Smooth muscle cell (in vitro differentiated cells): ENCODE data around the gene DOCK2. TPM values are rescaled to one million over a fixed set of nuclear protein-coding genes. Genes with fewer than 3 reads are reported as not detected.

Experiments used
- DNase-seq: peaks from one replicate; lab custom pipeline; 2025; ENCODE audit not compliant: unreplicated experiment; lab: John Stamatoyannopoulos, UW
- H2AFZ ChIP-seq: fragments of 200-600 bp; sonication (generic); 2 replicates; pipeline ENCODE4 v1.6.0; 2016; ENCODE audit warnings: antibody characterized with exemption, low read depth, mild to moderate bottlenecking
- H3F3A ChIP-seq: fragments of 200-600 bp; sonication (generic); 2 replicates; pipeline ENCODE4 v1.6.0; 2017; ENCODE audit warnings: antibody characterized with exemption, low read depth
- H3K27ac ChIP-seq: fragments of 200-600 bp; sonication (generic); 2 replicates; pipeline ENCODE4 v1.5.1; 2016; ENCODE audit warnings: low read depth, mild to moderate bottlenecking
- H3K27me3 ChIP-seq: fragments of 200-600 bp; sonication (generic); 2 replicates; pipeline ENCODE4 v1.6.1; 2016; ENCODE audit warnings: low read depth, mild to moderate bottlenecking
- H3K36me3 ChIP-seq: fragments of 200-600 bp; sonication (generic); 2 replicates; pipeline ENCODE4 v1.5.1; 2016; ENCODE audit warnings: low read depth
- H3K4me1 ChIP-seq: fragments of 200-600 bp; sonication (generic); 2 replicates; pipeline ENCODE4 v1.5.1; 2016; ENCODE audit warnings: low read depth
- H3K4me2 ChIP-seq: fragments of 200-600 bp; sonication (generic); 2 replicates; pipeline ENCODE4 v1.6.0; 2016; ENCODE audit warnings: mild to moderate bottlenecking
- H3K4me3 ChIP-seq: fragments of 200-600 bp; sonication (generic); 2 replicates; pipeline ENCODE4 v1.5.1; 2016; ENCODE audit warnings: mild to moderate bottlenecking
- H3K79me2 ChIP-seq: fragments of 200-600 bp; sonication (generic); 2 replicates; pipeline ENCODE4 v1.6.0; 2016; ENCODE audit warnings: low read depth, mild to moderate bottlenecking
- H3K9ac ChIP-seq: fragments of 200-600 bp; sonication (generic); 2 replicates; pipeline ENCODE4 v1.6.0; 2016; ENCODE audit warnings: low read depth
- H3K9me3 ChIP-seq: fragments of 200-600 bp; sonication (generic); replicated peaks from 2 replicates; pipeline ENCODE4 v1.5.1; 2016; ENCODE audit warnings: low read depth
- H4K20me1 ChIP-seq: fragments of 200-600 bp; sonication (generic); 2 replicates; pipeline ENCODE4 v1.6.0; 2016; ENCODE audit warnings: low read depth
- WGBS: methylation state at CpG from one replicate; pipeline ENCODE4 v1.1.7; 2016; ENCODE audit warnings: low lambda C conversion rate; 5-methylcytosine and 5-hydroxymethylcytosine counted together
- polyA plus RNA-seq: library from polyadenylated mRNA; unstranded; fragments of >200 nt; fragmentation: Nextera tagmentation; extraction: Ambion mirVana; gene quantifications from 2 replicates; pipeline ENCODE4 v1.2.1, GENCODE V29; 2016
- total RNA-seq: library from RNA; depleted of rRNA; stranded (reverse); fragments of >200 nt; gene quantifications from 2 replicates; pipeline ENCODE4 v1.2.3, GENCODE V29; 2014
- TF ChIP-seq, protein P1 (sequence below): fragments of 200-600 bp; sonication (generic); IDR thresholded peaks from 2 replicates; pipeline ENCODE4 v1.5.1; 2017; ENCODE audit warnings: borderline replicate concordance, mild to moderate bottlenecking, antibody characterized with exemption; ENCODE audit not compliant: insufficient read depth, poor library complexity, severe bottlenecking

Gene DOCK2
- total and polyA plus RNA-seq, 2 experiments from 2014 or later = 0.73 to 3.0 TPM

DNA sequence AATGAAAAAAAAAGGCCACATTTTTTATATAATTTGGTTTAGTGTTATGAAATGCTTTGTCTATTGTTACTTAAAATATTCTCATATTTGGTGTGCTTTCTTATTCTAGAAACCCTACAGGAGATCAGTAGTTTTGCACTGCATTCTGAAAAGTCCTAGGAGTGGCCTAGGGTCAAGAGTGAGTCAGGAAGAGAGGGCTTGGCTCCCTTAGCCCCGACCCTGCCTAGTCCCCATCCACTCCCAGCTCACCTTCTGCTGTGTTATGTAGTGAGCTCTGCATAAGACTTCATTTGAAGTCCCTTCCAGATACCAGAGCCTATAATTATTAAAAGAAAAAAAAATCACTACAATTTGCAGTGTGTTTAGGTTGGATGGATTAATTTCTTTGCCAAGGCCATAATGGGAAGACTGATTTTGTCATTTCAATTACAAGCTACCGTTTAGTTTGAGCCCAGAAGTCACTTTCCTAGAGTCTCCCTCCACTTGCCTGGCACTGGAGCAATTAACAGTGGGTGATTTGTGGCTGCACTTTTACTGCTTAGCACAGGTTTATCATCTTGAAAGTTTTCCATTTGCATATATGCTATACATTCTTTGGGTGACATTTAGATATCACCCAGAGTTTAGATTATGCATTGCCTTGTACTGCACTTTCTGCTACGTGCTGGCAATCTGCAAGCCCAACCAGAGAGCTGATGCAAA is 199.9 kb downstream of the DOCK2 start:
- H3K27ac ChIP-seq = no peak overlapping the region
- H3K27me3 ChIP-seq = no peaks in the 10 kb centered on the region
- H3K36me3 ChIP-seq = no peaks in the 10 kb centered on the region
- H2AFZ ChIP-seq = no peak overlapping the region
- H3K9ac ChIP-seq = no peak overlapping the region
- H3K4me2 ChIP-seq = no peak overlapping the region
- WGBS = 77% methylated on average over 3 of the region's 3 CpGs
- no peak for DNase-seq
- no peaks in the 10 kb centered on the region for H3K9me3 ChIP-seq
- TF ChIP-seq, protein P1, sequence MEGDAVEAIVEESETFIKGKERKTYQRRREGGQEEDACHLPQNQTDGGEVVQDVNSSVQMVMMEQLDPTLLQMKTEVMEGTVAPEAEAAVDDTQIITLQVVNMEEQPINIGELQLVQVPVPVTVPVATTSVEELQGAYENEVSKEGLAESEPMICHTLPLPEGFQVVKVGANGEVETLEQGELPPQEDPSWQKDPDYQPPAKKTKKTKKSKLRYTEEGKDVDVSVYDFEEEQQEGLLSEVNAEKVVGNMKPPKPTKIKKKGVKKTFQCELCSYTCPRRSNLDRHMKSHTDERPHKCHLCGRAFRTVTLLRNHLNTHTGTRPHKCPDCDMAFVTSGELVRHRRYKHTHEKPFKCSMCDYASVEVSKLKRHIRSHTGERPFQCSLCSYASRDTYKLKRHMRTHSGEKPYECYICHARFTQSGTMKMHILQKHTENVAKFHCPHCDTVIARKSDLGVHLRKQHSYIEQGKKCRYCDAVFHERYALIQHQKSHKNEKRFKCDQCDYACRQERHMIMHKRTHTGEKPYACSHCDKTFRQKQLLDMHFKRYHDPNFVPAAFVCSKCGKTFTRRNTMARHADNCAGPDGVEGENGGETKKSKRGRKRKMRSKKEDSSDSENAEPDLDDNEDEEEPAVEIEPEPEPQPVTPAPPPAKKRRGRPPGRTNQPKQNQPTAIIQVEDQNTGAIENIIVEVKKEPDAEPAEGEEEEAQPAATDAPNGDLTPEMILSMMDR = no peak
- peaks cover 5% of the 10 kb centered on the region for H3F3A ChIP-seq
- no peaks in the 10 kb centered on the region for H3K4me1 ChIP-seq
- H3K79me2 ChIP-seq = no peaks in the 10 kb centered on the region
- H4K20me1 ChIP-seq = no peaks in the 10 kb centered on the region
- no peak overlapping the region for H3K4me3 ChIP-seq

GRCh38 chr5:169837686-169838085 is 200.6 kb downstream of the DOCK2 start:
- Histone ChIP-seq H3K79me2 (no peaks in the 10 kb centered on the region), H3K9me3 (no peaks in the 10 kb centered on the region), H3K27ac (no peak overlapping the region), H3K9ac (no peak overlapping the region), H3K4me2 (no peak overlapping the region), H3K27me3 (no peaks in the 10 kb centered on the region), H3K4me3 (no peak overlapping the region), H4K20me1 (no peaks in the 10 kb centered on the region), H3K4me1 (no peaks in the 10 kb centered on the region), H3F3A (peaks cover 5% of the 10 kb centered on the region), H3K36me3 (no peaks in the 10 kb centered on the region), H2AFZ (no peak overlapping the region)
- TF ChIP-seq, protein P1 = no peak
- DNase-seq = no peak

DNA sequence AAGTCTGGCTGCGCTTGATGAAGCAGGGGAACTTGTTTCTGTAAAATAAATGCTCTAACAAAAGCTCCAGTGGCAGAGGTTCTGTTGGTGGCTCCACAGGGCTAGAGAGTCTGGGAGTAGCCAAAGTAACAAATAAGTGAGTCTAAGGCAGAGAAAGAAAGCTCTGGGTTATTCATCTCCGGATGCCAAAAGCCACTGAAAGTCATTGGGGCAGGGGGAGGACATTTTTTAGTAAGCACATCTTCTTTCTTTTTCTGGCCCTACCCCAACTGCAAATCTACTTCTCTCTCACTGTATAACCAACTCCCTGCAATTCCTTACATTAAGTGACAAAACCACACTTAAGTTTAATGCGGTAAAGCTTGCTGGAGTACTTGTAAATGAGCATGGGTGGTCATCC is 201.6 kb downstream of the DOCK2 start:
- DNase-seq = no peak
- TF ChIP-seq, protein P1 = no peak
- no peak overlapping the region for H3K4me3 ChIP-seq
- no peak overlapping the region for H3K9ac ChIP-seq
- H4K20me1 ChIP-seq = no peaks in the 10 kb centered on the region
- H3K9me3 ChIP-seq = no peaks in the 10 kb centered on the region
- peaks cover 2% of the 10 kb centered on the region for H3K27me3 ChIP-seq
- no peak overlapping the region for H2AFZ ChIP-seq
- no peak overlapping the region for H3K27ac ChIP-seq
- no peaks in the 10 kb centered on the region for H3K36me3 ChIP-seq
- no peaks in the 10 kb centered on the region for H3K4me1 ChIP-seq
- WGBS = 94% methylated on average over 3 of the region's 3 CpGs
- no peaks in the 10 kb centered on the region for H3K79me2 ChIP-seq
- H3K4me2 ChIP-seq = no peak overlapping the region
- H3F3A ChIP-seq = no peaks in the 10 kb centered on the region

DNA sequence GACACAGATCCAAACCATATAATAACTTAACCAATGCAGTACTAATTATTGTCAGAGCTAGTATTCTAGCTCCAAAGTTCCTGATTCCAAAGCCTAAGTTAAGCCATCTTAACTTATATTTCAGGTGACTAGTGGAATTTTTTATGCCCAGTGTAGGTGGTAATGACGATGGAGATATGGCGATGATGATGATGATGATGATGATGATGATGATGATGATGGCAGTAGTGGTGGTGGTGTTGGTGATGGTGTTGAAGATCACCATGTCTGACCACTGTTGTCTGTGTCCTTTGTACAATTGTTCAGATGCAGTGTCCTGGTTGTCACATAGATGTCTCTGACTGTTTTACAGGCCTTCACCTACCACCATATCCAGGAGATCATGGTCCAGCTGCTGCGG is 203.3 kb downstream of the DOCK2 start:
- H3K79me2 ChIP-seq = no peaks in the 10 kb centered on the region
- no peaks in the 10 kb centered on the region for H3K9me3 ChIP-seq
- no peaks in the 10 kb centered on the region for H3K4me1 ChIP-seq
- H3F3A ChIP-seq = no peaks in the 10 kb centered on the region
- no peak overlapping the region for H3K4me2 ChIP-seq
- no peak overlapping the region for H3K4me3 ChIP-seq
- H3K36me3 ChIP-seq = no peaks in the 10 kb centered on the region
- TF ChIP-seq, protein P1 = no peak
- H3K9ac ChIP-seq = no peak overlapping the region
- no peaks in the 10 kb centered on the region for H4K20me1 ChIP-seq
- DNase-seq = no peak
- H3K27ac ChIP-seq = no peak overlapping the region
- H2AFZ ChIP-seq = no peak overlapping the region
- 90% methylated on average over 3 of the region's 3 CpGs for WGBS
- peaks cover 9% of the 10 kb centered on the region for H3K27me3 ChIP-seq
